H1 (cell line): Measurements from ENCODE around the gene NTN5. TPM values are rescaled to one million over a fixed set of nuclear protein-coding genes. Genes with fewer than 3 reads are reported as not detected.

Experiments
- CBX8 ChIP-seq: fragments of 300-800, 300-1000 bp; sonication (generic); IDR thresholded peaks from 2 replicates; pipeline ENCODE4 v1.7.1; 2016; ENCODE audit warnings: low read depth, low read length, borderline replicate concordance
- CHD7 ChIP-seq: fragments of 300-600 bp; sonication (generic); IDR thresholded peaks from 2 replicates; pipeline ENCODE4 v1.7.1; 2012; ENCODE audit warnings: low read length, moderate library complexity, mild to moderate bottlenecking, inconsistent platforms; ENCODE audit not compliant: insufficient replicate concordance
- MAFK ChIP-seq: IDR thresholded peaks from 2 replicates; pipeline ENCODE4 v1.6.1; 2012; ENCODE audit warnings: low read depth, mild to moderate bottlenecking, improper control_type of control experiment, low read length
- POLR2A ChIP-seq, 2 experiments: IDR thresholded peaks; 1 replicate in 1 of 2; 2 replicates in 1 of 2; pipeline ENCODE4 v1.6.1; 2011; ENCODE audit warnings: low read depth in 2 of 2, low read length in 2 of 2, mild to moderate bottlenecking in 2 of 2; ENCODE audit errors: control extremely low read depth in 1 of 2
- POLR2AphosphoS5 ChIP-seq: IDR thresholded peaks from 2 replicates; pipeline ENCODE4 v1.6.1; 2011; ENCODE audit warnings: low read depth, low read length
- TAF1 ChIP-seq: IDR thresholded peaks from 2 replicates; pipeline ENCODE4 v1.6.1; 2011; ENCODE audit warnings: mild to moderate bottlenecking, low read depth, low read length
- polyA plus RNA-seq, 7 experiments: library from polyadenylated mRNA; depleted of rRNA in 3 of 7; stranded (reverse) in 5 of 7; unstranded in 2 of 7; fragments of >200 nt in 5 of 7; fragments of 200-250 nt in 2 of 7; gene quantifications; 1 replicate in 5 of 7; 2 replicates in 1 of 7; 4 replicates in 1 of 7; pipeline versions ENCODE4 v1.2.1 to v1.2.3, GENCODE V29; 2011 to 2013; ENCODE audit warnings: missing spikeins in 2 of 7, mixed read lengths in 2 of 7
- total RNA-seq: library from RNA; stranded (reverse); fragmentation: NEBNext Ultra II Directional; extraction: Animal tissue kit (Norgen Biotek cat#: 25700); gene quantifications from 2 replicates; pipeline ENCODE4 v1.2.1, GENCODE V29; 2021

The NTN5 gene
- total and polyA plus RNA-seq, 2 of the 8 experiments (the other 6 are each of a cell fraction or from before 2014, with no cell fraction given), result 0.47 to 0.85 TPM

GRCh38 chr19:48720613-48721296, 47.9 kb upstream of the NTN5 start (continued):
- TF ChIP-seq CHD7 (no peak), CBX8 (no peak), MAFK (no peak), POLR2A (IDR thresholded peaks at IDR 0.05; ENCODE audit: control extremely low read depth in 1 of 2, low read depth in 2 of 2, low read length in 2 of 2) (no peak), POLR2AphosphoS5 (no peak; the same call in 1 of the 2 replicates), TAF1 (0 out of 2 replicates have a peak, but pooled peaks have one; percentile 24)
